Fibroblast of the aortic adventitia (primary cell): ENCODE measurements around the gene CRELD2. TPM values are rescaled to one million over a fixed set of nuclear protein-coding genes. Genes with fewer than 3 reads are reported as not detected.

Source experiments
- DNase-seq: peaks from one replicate; pipeline ENCODE4 v3.0.0-alpha.2; 2010; ENCODE audit warnings: low read depth
- H3K4me3 ChIP-seq: 2 replicates; pipeline ENCODE4 v1.5.1; 2011; ENCODE audit warnings: low read depth, mild to moderate bottlenecking, control low read depth, low read length, moderate library complexity
- CTCF ChIP-seq: IDR thresholded peaks from 2 replicates; pipeline ENCODE4 v1.5.1; 2011; ENCODE audit warnings: mild to moderate bottlenecking, low read length, control low read depth, inconsistent platforms; ENCODE audit not compliant: insufficient read depth
- total RNA-seq: library from RNA; depleted of rRNA; stranded (reverse); fragments of >200 nt; gene quantifications from 2 replicates; pipeline ENCODE4 v1.2.3, GENCODE V29; 2012; ENCODE audit warnings: low replicate concordance

Gene CRELD2
- total RNA-seq, 1 donor = 34.0 TPM

- no peak for DNase-seq
- no peak overlapping the region for H3K4me3 ChIP-seq
- no peak for TF ChIP-seq CTCF
Observed at GRCh38 chr22:49937758-49938564, 19.5 kb downstream of the CRELD2 start.

- H3K4me3 ChIP-seq = no peak overlapping the region
- DNase-seq = no peak
- TF ChIP-seq CTCF = no peak
Observed at GRCh38 chr22:49938565-49939136, 20.2 kb downstream of the CRELD2 start.

- no peak for TF ChIP-seq CTCF
- no peak overlapping the region for H3K4me3 ChIP-seq
- no peak for DNase-seq
Observed at GRCh38 chr22:49941507-49942316, 23.3 kb downstream of the CRELD2 start.

GRCh38 chr22:49942565-49943404, 24.4 kb downstream of the CRELD2 start:
- no peak overlapping the region for H3K4me3 ChIP-seq
- no peak for TF ChIP-seq CTCF
- no peak for DNase-seq

- no peak overlapping the region for H3K4me3 ChIP-seq
- DNase-seq = no peak
- TF ChIP-seq CTCF = no peak
Observed at GRCh38 chr22:49943405-49943765, 25.0 kb downstream of the CRELD2 start.

GRCh38 chr22:49943771-49944398, 25.5 kb downstream of the CRELD2 start:
- no peak overlapping the region for H3K4me3 ChIP-seq
- TF ChIP-seq CTCF = no peak
- no peak for DNase-seq
